ENCODE results near the gene TGFBR2.

The TGFBR2 gene

DNA sequence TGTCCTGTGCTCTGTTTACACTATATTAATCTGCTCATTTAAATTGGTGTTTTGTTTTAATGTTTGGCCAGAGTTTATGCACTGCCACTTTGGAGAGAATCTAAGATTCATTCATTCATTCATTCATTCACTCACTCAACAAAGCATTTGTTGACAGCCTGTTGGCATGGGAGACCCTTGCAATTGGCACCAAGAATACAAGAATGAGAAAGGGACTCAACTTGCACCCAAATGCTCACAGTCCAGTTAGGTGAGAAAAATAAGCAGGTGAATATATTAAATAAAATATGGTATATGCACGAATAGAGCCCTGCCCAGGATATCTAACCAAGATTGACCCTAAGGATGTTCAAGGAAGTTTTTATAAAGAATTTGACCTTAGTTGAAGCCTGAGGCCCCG lies 80.4 kb downstream of the TGFBR2 start:
- no peaks in the 10 kb centered on the region for H3K9me3 ChIP-seq (ENCODE audit: insufficient read depth, low read length)
- H3K79me2 ChIP-seq (ENCODE audit: low read length): peaks cover 6% of the 10 kb centered on the region; the same call in 1 of the 2 replicates
- no peak overlapping the region for H3K4me2 ChIP-seq (ENCODE audit: low read length)
- H3K4me3 ChIP-seq (ENCODE audit: low read length): no peak overlapping the region
- H3K36me3 ChIP-seq (replicated peaks; ENCODE audit: low read depth, low read length): peaks cover 12% of the 10 kb centered on the region
- TF ChIP-seq, protein P1, sequence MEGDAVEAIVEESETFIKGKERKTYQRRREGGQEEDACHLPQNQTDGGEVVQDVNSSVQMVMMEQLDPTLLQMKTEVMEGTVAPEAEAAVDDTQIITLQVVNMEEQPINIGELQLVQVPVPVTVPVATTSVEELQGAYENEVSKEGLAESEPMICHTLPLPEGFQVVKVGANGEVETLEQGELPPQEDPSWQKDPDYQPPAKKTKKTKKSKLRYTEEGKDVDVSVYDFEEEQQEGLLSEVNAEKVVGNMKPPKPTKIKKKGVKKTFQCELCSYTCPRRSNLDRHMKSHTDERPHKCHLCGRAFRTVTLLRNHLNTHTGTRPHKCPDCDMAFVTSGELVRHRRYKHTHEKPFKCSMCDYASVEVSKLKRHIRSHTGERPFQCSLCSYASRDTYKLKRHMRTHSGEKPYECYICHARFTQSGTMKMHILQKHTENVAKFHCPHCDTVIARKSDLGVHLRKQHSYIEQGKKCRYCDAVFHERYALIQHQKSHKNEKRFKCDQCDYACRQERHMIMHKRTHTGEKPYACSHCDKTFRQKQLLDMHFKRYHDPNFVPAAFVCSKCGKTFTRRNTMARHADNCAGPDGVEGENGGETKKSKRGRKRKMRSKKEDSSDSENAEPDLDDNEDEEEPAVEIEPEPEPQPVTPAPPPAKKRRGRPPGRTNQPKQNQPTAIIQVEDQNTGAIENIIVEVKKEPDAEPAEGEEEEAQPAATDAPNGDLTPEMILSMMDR (IDR thresholded peaks at IDR 0.05; ENCODE audit: low read depth, low read length): no peak
- TF ChIP-seq EZH2phosphoT487 (IDR thresholded peaks at IDR 0.05; ENCODE audit: low read depth): no peak
- H3K4me1 ChIP-seq (ENCODE audit: low read length): peaks cover 56% of the 10 kb centered on the region
- H4K20me1 ChIP-seq (ENCODE audit: insufficient read depth, low read length): peaks cover 5% of the 10 kb centered on the region; the same call in 1 of the 2 replicates
- H3K27me3 ChIP-seq (ENCODE audit: low read depth, low read length): peaks cover 11% of the 10 kb centered on the region; the same call in 1 of the 2 replicates
- no peak overlapping the region for H3K27ac ChIP-seq (ENCODE audit: low read length)
- no peak overlapping the region for H2AFZ ChIP-seq (ENCODE audit: low read depth, low read length)
- no peak overlapping the region for H3K9ac ChIP-seq (ENCODE audit: low read length)

DNA sequence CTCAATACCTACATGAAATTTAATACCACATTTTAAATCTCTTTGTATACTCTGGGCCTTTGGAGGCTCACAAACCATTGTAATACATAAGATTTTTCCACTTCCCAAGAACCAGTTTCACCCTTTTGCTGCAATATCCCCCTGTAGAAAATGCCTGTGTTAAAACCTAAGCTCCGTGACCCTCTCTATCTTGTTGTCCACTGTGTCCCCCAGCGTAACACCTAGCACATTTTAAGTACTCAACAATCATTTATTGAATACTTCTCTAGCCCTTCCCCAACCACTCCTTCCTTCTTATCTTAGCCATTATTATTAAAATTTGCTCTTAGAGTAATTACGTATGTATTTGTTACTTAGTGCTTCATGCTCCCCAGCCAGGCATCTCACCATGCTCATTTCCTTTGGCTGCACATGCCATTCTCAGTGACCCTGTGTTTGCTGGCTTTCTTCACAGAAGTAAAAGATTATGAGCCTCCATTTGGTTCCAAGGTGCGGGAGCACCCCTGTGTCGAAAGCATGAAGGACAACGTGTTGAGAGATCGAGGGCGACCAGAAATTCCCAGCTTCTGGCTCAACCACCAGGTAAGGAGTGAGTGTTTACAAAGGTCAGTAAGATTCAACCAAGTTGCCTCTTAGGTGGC lies 81.6 kb downstream of the TGFBR2 start:
- Histone ChIP-seq H3K4me3 (ENCODE audit: low read length) (no peak overlapping the region), H3K4me1 (ENCODE audit: low read length) (peaks cover 44% of the 10 kb centered on the region), H3K9ac (ENCODE audit: low read length) (no peak overlapping the region), H3K27me3 (ENCODE audit: low read depth, low read length) (peaks cover 11% of the 10 kb centered on the region; the same call in 1 of the 2 replicates), H2AFZ (ENCODE audit: low read depth, low read length) (no peak overlapping the region), H3K36me3 (replicated peaks; ENCODE audit: low read depth, low read length) (peaks cover 18% of the 10 kb centered on the region), H3K9me3 (ENCODE audit: insufficient read depth, low read length) (no peaks in the 10 kb centered on the region), H4K20me1 (ENCODE audit: insufficient read depth, low read length) (peaks cover 2% of the 10 kb centered on the region; the same call in 1 of the 2 replicates), H3K27ac (ENCODE audit: low read length) (no peak overlapping the region), H3K4me2 (ENCODE audit: low read length) (no peak overlapping the region), H3K79me2 (ENCODE audit: low read length) (peaks cover 6% of the 10 kb centered on the region; the same call in 1 of the 2 replicates)
- TF ChIP-seq, protein P1 (IDR thresholded peaks at IDR 0.05; ENCODE audit: low read depth, low read length): no peak
- no peak for TF ChIP-seq EZH2phosphoT487 (IDR thresholded peaks at IDR 0.05; ENCODE audit: low read depth)

DNA sequence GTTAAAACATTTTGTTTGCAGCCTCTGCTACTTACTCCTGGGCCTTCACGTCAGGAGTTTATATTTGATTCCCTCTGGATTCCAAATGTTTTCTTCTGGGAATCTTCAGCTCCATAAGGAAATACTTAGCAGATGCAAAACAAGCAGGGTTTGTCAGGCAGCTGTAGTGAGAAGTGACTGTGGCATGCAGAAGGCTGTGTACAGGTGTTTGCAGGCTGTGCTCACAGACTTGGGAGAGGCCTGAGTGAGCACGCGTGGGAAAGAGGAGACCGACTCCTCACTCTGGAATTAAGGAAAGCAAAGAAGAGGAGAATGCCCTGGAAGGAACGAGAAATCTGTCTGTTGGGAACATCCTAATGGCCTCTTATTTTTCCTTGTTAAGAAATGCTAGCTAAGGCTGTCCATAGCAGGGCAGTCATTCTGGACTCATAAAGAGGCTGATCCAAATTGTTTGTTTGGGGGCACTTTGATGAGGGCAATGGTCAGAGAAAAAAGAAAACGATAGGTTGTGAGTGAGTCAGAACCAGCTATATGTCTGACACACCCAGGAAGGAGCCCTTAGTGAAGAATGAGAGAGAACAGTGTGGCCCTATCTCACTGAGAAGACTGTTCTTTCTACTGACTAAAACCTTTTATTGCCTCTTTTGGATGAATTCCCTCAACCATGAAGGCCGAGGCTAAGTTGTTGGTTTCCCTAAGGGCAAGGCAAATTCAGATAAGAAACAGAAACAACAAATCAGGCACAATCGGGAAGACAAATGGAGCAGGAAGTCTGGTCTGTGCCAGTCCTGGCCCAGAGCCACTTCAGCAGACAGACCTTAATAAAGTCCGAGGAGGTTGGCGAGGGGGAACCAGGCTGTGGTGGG lies 82.6 kb downstream of the TGFBR2 start:
- Histone ChIP-seq H3K27ac (ENCODE audit: low read length) (no peak overlapping the region), H3K4me1 (ENCODE audit: low read length) (peaks cover 34% of the 10 kb centered on the region), H3K79me2 (ENCODE audit: low read length) (peaks cover under 1% of the 10 kb centered on the region; the same call in 1 of the 2 replicates), H3K9me3 (ENCODE audit: insufficient read depth, low read length) (no peaks in the 10 kb centered on the region), H3K4me3 (ENCODE audit: low read length) (no peak overlapping the region), H4K20me1 (ENCODE audit: insufficient read depth, low read length) (peaks cover 2% of the 10 kb centered on the region; the same call in 1 of the 2 replicates), H3K36me3 (replicated peaks; ENCODE audit: low read depth, low read length) (peaks cover 18% of the 10 kb centered on the region), H3K4me2 (ENCODE audit: low read length) (peak overlapping the region; percentile 34), H3K9ac (ENCODE audit: low read length) (no peak overlapping the region), H3K27me3 (ENCODE audit: low read depth, low read length) (peaks cover 7% of the 10 kb centered on the region; the same call in 1 of the 2 replicates), H2AFZ (ENCODE audit: low read depth, low read length) (no peak overlapping the region)
- TF ChIP-seq EZH2phosphoT487 (IDR thresholded peaks at IDR 0.05; ENCODE audit: low read depth): no peak
- TF ChIP-seq, protein P1 (IDR thresholded peaks at IDR 0.05; ENCODE audit: low read depth, low read length): no peak

DNA sequence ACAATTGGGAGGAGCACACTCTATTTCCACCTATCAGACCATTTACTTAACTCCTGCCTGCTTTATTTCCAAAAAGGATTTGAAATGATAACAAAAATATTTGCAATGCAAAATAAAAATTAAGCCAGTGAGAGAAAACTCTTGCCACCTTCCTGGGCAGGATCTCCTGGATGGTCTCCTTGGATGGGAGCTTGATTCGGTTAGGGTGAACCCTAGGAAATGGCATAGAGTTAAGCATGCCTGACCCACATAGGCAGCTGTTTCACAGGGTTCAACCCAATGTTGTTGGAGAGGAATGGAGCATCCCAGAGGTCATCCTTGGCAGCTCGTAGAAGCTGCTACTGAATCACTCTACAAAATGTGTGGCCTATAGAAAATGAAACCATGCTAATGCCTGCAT lies 83.8 kb downstream of the TGFBR2 start:
- H3K9ac ChIP-seq (ENCODE audit: low read length): no peak overlapping the region
- H3K4me3 ChIP-seq (ENCODE audit: low read length): no peak overlapping the region
- H3K9me3 ChIP-seq (ENCODE audit: insufficient read depth, low read length): no peaks in the 10 kb centered on the region
- no peak overlapping the region for H3K4me2 ChIP-seq (ENCODE audit: low read length)
- peaks cover 22% of the 10 kb centered on the region for H3K4me1 ChIP-seq (ENCODE audit: low read length)
- no peaks in the 10 kb centered on the region for H3K27me3 ChIP-seq (ENCODE audit: low read depth, low read length)
- H3K27ac ChIP-seq (ENCODE audit: low read length): no peak overlapping the region
- H4K20me1 ChIP-seq (ENCODE audit: insufficient read depth, low read length): peaks cover 2% of the 10 kb centered on the region; the same call in 1 of the 2 replicates
- H2AFZ ChIP-seq (ENCODE audit: low read depth, low read length): no peak overlapping the region
- H3K36me3 ChIP-seq (replicated peaks; ENCODE audit: low read depth, low read length): peaks cover 18% of the 10 kb centered on the region
- no peaks in the 10 kb centered on the region for H3K79me2 ChIP-seq (ENCODE audit: low read length)
- TF ChIP-seq EZH2phosphoT487 (IDR thresholded peaks at IDR 0.05; ENCODE audit: low read depth): no peak
- TF ChIP-seq, protein P1 (IDR thresholded peaks at IDR 0.05; ENCODE audit: low read depth, low read length): no peak
